Stimulated activated CD4-positive, alpha-beta T cell treated with anti-CD3 and anti-CD28 coated beads, TNF-alpha, amount 100 ng/mL, for 24 hours (primary cell): ENCODE data around the gene TREML4.

Experiments
- DNase-seq, 3 experiments: peaks; one replicate each; pipeline ENCODE4 v3.0.0-alpha.2; 2020; ENCODE audit warnings: low read depth in 3 of 3

TREML4 gene

DNA sequence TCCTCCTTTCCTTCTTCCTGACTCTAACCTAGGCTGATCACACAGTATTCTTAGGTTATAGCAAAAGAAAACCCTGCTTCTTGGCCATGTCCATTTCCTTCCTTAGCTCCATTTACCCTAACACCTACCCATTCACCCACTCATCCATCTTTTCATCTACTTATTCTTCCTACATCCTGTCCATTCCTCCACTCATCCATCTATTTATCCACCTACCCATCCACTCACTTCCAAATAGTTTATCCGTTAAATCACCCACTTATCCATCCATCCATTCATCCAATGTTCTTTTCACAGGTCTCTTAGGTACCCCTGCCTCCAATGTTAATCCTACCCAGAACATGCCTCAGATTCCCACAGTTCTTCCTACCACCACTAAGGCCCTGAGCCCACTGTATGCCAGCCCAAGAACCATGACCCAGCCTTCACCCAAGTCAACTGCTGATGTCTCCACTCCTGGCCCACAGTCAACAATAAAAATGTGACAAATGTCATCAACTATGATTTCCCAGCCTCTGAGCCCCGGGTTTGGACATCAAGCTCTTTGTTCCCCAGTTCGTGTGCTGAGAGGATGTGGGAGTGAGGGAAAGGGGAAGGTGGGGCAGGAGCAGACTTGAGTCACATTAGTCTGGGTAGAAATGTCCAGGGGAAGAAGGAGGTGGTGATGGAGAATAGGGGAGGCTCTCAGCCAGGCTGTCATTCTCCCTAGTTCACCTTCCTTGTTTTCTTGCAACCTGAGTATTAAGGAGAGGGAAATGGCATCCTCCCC is 24.4 kb downstream of the TREML4 start:
- no peak for DNase-seq

- DNase-seq = no peak
These were observed 27.0 kb downstream of the TREML4 start for GRCh38 chr6:41255110-41255509.

DNA sequence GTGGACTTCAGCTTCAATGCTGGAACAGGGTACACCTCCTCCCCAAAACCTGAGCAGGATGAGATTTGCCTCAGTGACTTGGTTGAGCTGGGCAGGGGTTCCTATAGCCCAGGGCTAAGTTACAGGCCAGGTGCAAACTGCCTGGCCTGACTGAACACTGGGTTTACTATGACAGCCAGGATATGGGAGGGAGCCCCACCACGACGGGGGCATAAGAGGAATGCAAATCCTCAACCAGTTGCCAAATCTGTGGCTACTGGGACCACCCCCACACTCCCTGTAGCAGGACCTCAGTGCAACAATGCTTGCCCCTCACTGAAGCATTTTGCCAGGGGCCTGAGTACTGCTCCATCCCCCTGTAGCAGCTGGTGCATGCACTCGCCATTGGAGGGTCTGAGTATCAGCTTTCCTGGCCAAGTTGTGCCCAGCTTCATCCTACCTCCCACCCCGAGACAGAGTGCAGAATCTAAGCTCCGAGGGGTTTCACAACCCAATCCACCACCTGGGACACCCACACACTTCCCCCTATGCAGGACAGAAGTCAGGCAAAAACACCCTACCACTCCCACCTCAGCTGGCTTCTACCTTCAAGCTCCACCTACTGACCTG is 27.6 kb downstream of the TREML4 start:
- DNase-seq = no peak

- no peak for DNase-seq
These were observed 28.2 kb downstream of the TREML4 start for GRCh38 chr6:41256383-41256782.

DNA sequence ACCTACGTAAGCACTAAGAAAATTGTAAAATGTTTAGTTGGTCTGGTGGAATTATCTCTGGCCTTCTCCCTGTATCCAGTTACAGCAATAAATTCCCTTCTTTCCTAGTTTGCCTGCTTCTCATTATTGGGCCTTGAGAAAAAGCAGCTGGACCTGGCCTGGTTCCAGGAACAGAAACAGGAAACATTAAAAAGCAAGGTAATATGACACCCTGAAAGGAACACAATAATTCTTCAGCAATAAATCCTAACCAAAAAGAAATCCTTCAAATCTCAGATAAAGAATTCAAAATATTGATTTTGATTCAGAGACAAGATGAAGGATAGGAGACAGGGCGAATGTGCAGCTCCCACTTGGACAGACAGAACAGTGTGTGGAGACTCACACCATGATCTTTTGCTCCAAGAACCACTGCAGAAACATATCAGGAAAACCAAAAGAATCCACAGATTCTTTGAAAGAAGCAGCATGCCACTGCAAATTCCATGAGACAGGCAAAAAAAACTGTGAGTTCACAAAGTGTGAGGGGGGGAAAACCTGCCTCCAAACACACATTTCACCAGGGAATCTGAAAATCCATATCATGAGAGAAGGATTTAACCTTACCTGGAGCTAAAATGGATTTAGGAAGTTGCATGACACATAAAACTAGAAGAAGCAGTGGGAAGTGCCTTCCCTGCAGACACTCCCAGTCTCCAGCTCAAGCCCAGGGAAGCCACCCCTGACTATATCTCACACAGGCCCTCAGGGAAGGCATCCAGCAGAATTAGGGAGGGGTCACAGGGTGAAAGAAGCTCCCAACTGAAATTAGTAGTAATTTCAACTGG is 29.4 kb downstream of the TREML4 start:
- DNase-seq = no peak

DNA sequence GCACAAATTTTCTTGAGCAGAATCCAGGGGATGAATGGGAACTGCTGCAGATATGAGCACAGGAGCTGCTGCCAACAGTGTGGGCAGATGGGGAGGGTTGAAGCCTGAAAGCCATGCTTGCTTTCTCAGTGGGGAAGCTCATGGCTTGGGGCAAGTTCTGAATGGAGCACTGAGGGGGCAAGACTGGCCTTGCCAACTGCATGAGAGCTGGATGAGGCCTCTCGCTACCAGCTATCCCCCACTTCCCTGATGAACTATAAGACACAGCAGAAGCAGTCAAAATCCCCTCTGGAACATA is 30.0 kb downstream of the TREML4 start:
- no peak for DNase-seq

DNA sequence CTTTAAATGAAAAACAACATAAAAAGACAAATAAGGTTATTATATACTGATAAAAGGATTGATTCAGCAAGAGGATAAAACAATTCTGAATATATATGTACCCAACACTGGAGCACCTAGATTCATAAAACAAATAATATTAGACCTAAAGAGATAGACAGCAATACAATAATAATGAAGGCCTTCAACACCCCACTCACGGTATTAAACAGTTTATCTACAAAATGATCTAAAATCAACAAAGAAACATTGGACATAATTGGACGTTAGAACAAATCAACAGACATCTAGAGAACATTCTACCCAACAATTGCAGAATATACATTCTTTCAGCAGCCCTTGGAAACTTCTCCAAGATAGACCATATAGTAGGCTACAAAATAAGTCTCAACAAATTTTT is 34.3 kb downstream of the TREML4 start:
- no peak for DNase-seq

GRCh38 chr6:41263267-41263666 is 35.1 kb downstream of the TREML4 start:
- DNase-seq = no peak

DNA sequence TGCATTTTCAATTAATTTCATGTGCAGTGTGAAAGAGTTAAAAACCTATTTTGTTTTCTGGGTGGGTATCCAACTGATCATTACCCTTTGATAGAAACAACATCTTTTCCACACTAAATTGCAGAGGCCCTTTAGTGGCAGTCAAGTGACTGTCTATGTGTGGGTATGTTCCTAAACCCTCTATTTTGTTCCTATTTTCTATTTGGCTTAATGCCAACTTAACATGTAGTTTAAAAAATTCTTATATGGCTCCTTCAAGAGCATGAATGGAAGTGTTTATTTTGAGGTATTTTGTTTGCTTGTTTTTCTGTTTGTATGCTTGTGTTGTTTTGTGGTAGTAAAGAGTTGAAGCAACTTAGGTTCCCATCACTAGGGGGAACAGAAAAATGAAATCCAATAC is 38.4 kb downstream of the TREML4 start:
- DNase-seq = no peak

- no peak for DNase-seq
These were observed 40.3 kb downstream of the TREML4 start for GRCh38 chr6:41268478-41268877.

DNA sequence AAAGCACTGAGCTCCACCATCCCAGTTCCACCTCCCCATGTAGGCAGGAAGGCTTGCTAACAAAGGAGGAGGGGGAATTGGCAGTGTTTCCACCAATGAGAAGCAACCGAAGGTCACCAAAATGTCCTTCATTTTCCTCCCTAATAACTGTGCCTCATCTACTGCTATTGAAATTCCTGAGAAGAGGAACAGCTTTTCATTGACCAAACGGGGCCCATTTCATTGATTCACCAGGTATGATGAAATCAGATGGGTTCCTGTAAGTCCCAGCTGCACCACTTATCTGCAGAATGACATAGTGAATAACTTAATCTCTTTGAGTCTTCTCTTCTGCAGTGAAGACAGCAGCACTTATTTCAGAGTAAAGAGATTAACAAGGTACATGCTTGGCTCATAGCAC is 41.0 kb downstream of the TREML4 start:
- DNase-seq = no peak

- no peak for DNase-seq
These were observed 41.6 kb downstream of the TREML4 start for GRCh38 chr6:41269716-41270115.

DNA sequence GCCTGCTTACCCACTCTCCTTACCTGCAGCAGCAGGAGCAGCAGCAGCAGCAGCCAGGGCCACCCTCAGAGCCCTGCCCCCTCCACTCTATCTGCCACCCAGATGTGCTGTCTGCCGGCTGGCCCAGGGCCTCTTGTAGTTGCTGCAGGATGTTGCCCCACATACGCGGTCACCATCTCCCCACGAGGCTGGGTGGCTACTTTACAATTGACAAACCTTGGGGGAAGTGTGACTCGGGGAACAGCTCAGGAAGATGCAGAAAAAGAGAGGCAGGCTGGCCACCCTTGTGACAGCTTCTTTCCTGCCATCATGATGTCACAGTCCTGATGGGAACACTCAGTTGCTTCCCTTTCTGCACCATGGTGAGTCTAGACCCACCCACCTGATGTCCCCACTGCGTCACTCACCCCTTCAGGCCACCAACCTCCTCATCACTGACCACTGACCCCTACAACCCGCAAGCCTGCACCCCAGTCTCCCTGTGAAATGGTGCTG is 43.8 kb downstream of the TREML4 start:
- DNase-seq = no peak

GRCh38 chr6:41272591-41273240 is 44.6 kb downstream of the TREML4 start:
- DNase-seq = no peak

DNA sequence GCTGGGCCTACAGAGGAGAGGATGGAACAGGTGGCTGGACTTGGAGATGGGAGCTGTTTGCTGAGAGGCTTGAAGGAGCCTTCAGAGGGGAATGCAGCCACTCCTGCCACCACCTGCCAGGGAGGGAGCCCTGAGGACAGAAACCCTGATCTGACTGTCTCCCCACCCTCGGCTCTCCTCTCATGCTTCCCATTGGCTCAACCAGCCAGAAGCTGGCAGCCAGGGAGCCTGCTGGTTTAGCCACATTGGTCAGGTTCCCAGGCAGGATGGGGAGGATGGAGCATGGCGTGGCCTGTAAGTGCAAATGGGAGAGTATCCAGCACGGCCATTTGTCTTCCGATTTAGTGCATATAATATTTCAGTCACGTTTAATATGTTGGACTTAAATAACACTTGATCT is 45.6 kb downstream of the TREML4 start:
- DNase-seq = no peak

GRCh38 chr6:41274256-41274655 is 46.1 kb downstream of the TREML4 start:
- DNase-seq = no peak

GRCh38 chr6:41275489-41275888 is 47.3 kb downstream of the TREML4 start:
- no peak for DNase-seq

DNA sequence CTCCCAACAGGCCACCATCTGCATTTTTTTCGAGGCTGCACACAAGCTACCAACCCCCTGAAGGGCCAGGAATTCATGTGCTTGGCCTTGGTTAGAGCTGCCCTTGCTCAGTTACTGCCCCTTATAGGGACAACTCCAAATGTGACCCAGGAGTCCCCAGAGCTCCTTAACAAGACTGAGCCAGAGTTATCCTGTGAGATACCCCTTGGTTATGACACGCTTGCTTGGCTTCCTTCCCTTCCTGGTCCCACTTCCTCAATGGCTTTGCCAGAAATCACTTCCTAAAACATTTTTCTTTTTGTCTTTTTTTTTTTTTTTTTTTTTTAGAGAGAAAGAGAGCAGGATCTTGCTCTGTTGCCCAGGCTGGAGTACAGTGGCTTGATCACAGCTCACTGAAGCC is 49.5 kb downstream of the TREML4 start:
- no peak for DNase-seq

- DNase-seq = peak; percentile 44 to 58 (median 49)
These were observed 50.7 kb downstream of the TREML4 start for GRCh38 chr6:41278699-41279405.

- no peak for DNase-seq
These were observed 52.4 kb downstream of the TREML4 start for GRCh38 chr6:41280381-41281057.

DNA sequence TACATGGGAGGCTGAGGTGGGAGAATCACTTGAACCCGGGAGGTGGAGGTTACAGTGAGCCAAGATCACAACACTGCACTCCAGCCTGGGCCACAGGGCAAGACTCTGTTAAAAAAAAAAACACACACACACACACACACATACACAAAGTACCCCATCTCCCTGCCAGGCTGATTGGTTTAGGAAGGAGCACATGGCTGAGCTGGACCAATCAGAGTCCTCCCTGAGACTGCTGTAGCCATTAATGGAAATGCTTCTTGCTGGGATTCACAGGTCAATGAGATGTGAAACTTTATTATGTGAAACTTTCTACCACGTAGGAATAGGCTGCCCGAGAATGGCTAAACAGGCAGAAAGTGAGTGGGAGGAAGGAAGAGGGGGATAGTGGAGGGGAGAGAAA is 55.5 kb downstream of the TREML4 start:
- no peak for DNase-seq
